Calu3 (cell line): ENCODE data around the gene HEATR3. TPM values are rescaled to one million over a fixed set of nuclear protein-coding genes. Genes with fewer than 3 reads are reported as not detected.

Source experiments
- BruUV-seq: library from RNA; stranded (reverse); fragments of 400-500 nt; replicated peaks from 2 replicates; lab custom pipeline; 2021; lab: Mats Ljungman, UMichigan
- CTCF ChIA-PET: fragments of 300-600 bp; sonication (Branson Sonifier 250); formaldehyde crosslinking; loops from one replicate; lab custom pipeline; 2022; ENCODE audit warnings: antibody characterized with exemption; lab: Charles Lee
- DNase-seq: peaks from one replicate; pipeline ENCODE4 v3.0.0; 2022
- H3K27ac Mint-ChIP-seq: one replicate; pipeline ENCODE4 v1.8.0; 2022; ENCODE audit warnings: mixed read lengths; ENCODE audit not compliant: unreplicated experiment
- H3K27me3 Mint-ChIP-seq: one replicate; pipeline ENCODE4 v1.8.0; 2022; ENCODE audit warnings: mixed read lengths; ENCODE audit not compliant: unreplicated experiment
- H3K36me3 Mint-ChIP-seq: one replicate; pipeline ENCODE4 v1.8.0; 2022; ENCODE audit warnings: mild to moderate bottlenecking, moderate library complexity, mixed read lengths; ENCODE audit not compliant: insufficient read depth, unreplicated experiment
- H3K4me1 Mint-ChIP-seq: one replicate; pipeline ENCODE4 v1.8.0; 2022; ENCODE audit warnings: mild to moderate bottlenecking, low read depth, mixed read lengths; ENCODE audit not compliant: unreplicated experiment
- H3K4me3 Mint-ChIP-seq: one replicate; pipeline ENCODE4 v1.8.0; 2022; ENCODE audit warnings: mild to moderate bottlenecking, low read depth, moderate library complexity, mixed read lengths; ENCODE audit not compliant: unreplicated experiment
- H3K9me3 Mint-ChIP-seq: one replicate; pipeline ENCODE4 v1.8.0; 2022; ENCODE audit warnings: low read depth, mixed read lengths; ENCODE audit not compliant: unreplicated experiment
- intact Hi-C: fragments of 100-400 bp; cut with micrococcal nuclease; formaldehyde crosslinking; loops from one replicate; pipeline ENCODE4 v1.10.0; 2022; ENCODE audit not compliant: unreplicated experiment
- total RNA-seq: library from RNA; stranded (reverse); gene quantifications from 2 replicates; pipeline ENCODE4 v1.2.3, GENCODE V29; 2022
- TF ChIP-seq, protein P1 (sequence below): fragments of 200-600 bp; IDR thresholded peaks from one replicate; pipeline ENCODE4 v1.8.0; 2022; ENCODE audit warnings: antibody characterized with exemption; ENCODE audit not compliant: unreplicated experiment

Gene HEATR3
- total RNA-seq, 1 experiment from 2014 or later, result 27.3 TPM

- H3K9me3 Mint-ChIP-seq, result no peaks in the 10 kb centered on the region
- no peak for DNase-seq
- H3K27me3 Mint-ChIP-seq, result no peaks in the 10 kb centered on the region
- no peak overlapping the region for H3K4me3 Mint-ChIP-seq
- no TSS peak for BruUV-seq
- CTCF ChIA-PET, result interaction anchor here (1.0 kb wide), 1 partner anchor 96 kb away, joined by 4 read pairs; no protein-coding TSS in a partner anchor
- H3K27ac Mint-ChIP-seq, result no peak overlapping the region
- H3K4me1 Mint-ChIP-seq, result no peaks in the 10 kb centered on the region
- intact Hi-C loops, result no loop called here
- H3K36me3 Mint-ChIP-seq, result no peaks in the 10 kb centered on the region
- TF ChIP-seq, protein P1, sequence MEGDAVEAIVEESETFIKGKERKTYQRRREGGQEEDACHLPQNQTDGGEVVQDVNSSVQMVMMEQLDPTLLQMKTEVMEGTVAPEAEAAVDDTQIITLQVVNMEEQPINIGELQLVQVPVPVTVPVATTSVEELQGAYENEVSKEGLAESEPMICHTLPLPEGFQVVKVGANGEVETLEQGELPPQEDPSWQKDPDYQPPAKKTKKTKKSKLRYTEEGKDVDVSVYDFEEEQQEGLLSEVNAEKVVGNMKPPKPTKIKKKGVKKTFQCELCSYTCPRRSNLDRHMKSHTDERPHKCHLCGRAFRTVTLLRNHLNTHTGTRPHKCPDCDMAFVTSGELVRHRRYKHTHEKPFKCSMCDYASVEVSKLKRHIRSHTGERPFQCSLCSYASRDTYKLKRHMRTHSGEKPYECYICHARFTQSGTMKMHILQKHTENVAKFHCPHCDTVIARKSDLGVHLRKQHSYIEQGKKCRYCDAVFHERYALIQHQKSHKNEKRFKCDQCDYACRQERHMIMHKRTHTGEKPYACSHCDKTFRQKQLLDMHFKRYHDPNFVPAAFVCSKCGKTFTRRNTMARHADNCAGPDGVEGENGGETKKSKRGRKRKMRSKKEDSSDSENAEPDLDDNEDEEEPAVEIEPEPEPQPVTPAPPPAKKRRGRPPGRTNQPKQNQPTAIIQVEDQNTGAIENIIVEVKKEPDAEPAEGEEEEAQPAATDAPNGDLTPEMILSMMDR, result no peak
Observed at GRCh38 chr16:50114357-50115129, 48.8 kb downstream of the HEATR3 start.

GRCh38 chr16:50120711-50121110, 54.9 kb downstream of the HEATR3 start:
- no peak overlapping the region for H3K27ac Mint-ChIP-seq
- H3K27me3 Mint-ChIP-seq, result peaks cover 12% of the 10 kb centered on the region
- BruUV-seq, result no TSS peak
- DNase-seq, result no peak
- H3K9me3 Mint-ChIP-seq, result no peaks in the 10 kb centered on the region
- intact Hi-C loops, result no loop called here
- no peak overlapping the region for H3K4me3 Mint-ChIP-seq
- TF ChIP-seq, protein P1, result no peak
- no peaks in the 10 kb centered on the region for H3K4me1 Mint-ChIP-seq
- no peaks in the 10 kb centered on the region for H3K36me3 Mint-ChIP-seq
- CTCF ChIA-PET, result interaction anchor here (0.6 kb wide), 1 partner anchor 23 kb away, joined by 3 read pairs; no protein-coding TSS in a partner anchor

- peaks cover 14% of the 10 kb centered on the region for H3K27me3 Mint-ChIP-seq
- H3K27ac Mint-ChIP-seq, result no peak overlapping the region
- no peaks in the 10 kb centered on the region for H3K4me1 Mint-ChIP-seq
- BruUV-seq, result no TSS peak
- H3K4me3 Mint-ChIP-seq, result no peak overlapping the region
- TF ChIP-seq, protein P1, result no peak
- CTCF ChIA-PET, result interaction anchor here (0.6 to 1.2 kb wide), 2 partner anchors 22 to 31 kb away, joined by 3 read pairs; no protein-coding TSS in a partner anchor
- H3K9me3 Mint-ChIP-seq, result no peaks in the 10 kb centered on the region
- no peak for DNase-seq
- intact Hi-C loops, result no loop called here
- H3K36me3 Mint-ChIP-seq, result no peaks in the 10 kb centered on the region
Observed at GRCh38 chr16:50121278-50121677, 55.5 kb downstream of the HEATR3 start.

DNA sequence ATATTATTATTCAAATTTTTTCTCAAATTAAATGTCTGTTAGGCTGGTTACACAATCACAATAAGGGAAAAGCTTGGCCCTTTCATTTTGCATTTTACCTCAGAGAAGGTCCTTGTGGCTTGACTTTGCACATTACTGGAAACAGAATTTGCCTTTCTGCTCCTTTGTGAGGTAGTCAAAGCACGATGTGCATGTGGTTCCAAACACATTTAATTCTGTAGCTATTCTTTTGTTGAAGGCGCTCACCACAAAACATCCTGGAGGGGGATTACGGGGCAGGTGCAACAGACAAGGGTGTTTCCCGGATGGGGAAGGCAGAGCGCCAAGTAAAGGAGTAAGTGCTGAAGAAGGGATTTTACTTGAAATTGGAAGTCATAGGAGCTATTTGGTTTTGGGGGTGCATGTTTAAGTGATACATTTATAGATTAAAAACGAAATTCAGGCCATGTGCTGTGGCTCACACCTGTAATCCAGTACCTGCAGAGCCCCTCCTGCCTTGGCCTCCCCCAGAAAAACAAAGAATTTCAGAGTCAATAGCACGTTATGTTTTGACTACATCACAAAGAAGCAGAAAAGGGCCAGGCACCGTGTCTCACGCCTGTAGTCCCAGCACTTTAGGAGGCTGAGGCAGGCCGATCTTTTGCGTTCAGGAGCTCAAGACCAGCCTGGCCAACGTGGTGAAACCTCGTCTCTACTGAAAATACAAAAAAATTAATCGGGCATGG, 56.1 kb downstream of the HEATR3 start:
- no peak overlapping the region for H3K4me3 Mint-ChIP-seq
- TF ChIP-seq, protein P1, result no peak
- no peaks in the 10 kb centered on the region for H3K9me3 Mint-ChIP-seq
- no peaks in the 10 kb centered on the region for H3K4me1 Mint-ChIP-seq
- no peaks in the 10 kb centered on the region for H3K36me3 Mint-ChIP-seq
- no peak overlapping the region for H3K27ac Mint-ChIP-seq
- intact Hi-C loops, result no loop called here
- H3K27me3 Mint-ChIP-seq, result peaks cover 14% of the 10 kb centered on the region
- BruUV-seq, result no TSS peak
- CTCF ChIA-PET, result interaction anchor here (1.2 kb wide), 1 partner anchor 30 kb away, joined by 3 read pairs; no protein-coding TSS in a partner anchor
- no peak for DNase-seq
